Measurements from ENCODE around the gene MIER3.

MIER3 gene

DNA sequence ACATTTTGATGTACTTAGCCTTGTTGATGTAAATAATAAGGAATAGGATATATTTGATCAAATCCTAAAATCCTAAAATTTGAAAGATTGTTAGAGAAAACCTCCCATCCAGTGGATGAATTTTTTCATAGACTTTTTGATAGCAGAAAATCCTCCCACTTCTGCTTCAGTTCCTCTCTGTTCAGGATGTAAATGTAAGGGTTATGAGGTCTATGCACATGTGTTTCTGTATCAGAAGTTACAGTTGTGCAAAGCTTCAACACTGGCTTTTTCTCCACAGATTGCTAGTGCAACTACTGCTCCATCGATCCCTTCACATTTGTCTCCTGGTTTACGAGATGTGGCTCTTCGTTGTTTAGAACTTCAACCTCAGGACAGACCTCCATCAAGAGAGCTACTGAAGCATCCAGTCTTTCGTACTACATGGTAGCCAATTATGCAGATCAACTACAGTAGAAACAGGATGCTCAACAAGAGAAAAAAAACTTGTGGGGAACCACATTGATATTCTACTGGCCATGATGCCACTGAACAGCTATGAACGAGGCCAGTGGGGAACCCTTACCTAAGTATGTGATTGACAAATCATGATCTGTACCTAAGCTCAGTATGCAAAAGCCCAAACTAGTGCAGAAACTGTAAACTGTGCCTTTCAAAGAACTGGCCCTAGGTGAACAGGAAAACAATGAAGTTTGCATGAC lies 58.5 kb downstream of the MIER3 start:
- no peak for DNase-seq

DNA sequence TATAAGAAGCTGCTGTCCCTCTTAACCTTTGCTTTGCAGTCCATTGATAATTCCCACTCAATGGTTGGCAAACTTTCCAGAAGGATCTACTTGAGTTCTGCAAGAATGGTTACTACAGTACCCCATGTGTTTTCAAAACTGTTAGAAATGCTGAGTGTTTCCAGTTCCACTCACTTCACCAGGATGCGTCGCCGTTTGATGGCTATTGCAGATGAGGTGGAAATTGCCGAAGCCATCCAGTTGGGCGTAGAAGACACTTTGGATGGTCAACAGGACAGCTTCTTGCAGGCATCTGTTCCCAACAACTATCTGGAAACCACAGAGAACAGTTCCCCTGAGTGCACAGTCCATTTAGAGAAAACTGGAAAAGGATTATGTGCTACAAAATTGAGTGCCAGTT lies 70.4 kb downstream of the MIER3 start:
- no peak for DNase-seq

DNA sequence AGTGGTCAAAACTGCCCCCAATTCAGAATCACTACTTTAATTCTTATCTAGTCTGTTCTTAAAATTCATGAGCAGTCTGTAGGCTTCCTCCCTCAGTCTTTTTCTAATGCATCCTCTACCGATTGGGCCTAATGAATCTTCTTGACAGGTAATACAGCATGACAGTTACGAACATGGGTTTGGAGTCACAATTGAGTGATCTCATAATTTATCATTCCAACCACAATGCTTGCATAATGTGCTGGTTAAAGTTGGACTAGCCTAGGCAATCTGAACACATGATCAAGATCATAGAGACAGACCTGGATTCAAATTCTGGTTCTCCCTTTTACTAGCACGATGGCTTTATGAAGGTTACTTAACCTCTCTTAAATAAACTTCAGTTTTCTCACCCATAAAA lies 75.6 kb downstream of the MIER3 start:
- no peak for DNase-seq

DNA sequence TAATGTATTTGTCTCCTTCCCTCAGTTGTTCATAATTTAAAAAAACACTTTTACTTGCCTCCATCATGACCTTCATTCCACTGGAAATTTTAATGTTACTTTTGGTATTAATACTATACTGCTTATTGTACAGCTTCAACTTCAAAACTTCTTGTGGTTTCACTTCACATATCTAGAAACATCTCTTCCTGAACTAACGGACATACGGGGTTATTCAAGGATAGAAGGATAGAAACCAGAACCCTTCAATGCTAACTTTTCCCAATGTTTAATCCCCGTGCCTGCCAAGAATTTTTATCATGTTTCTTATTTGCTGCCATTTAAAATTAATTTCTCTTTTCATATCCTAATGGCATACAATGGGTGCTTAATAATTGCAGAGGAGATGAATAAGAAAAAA lies 78.9 kb downstream of the MIER3 start:
- DNase-seq = no peak

DNA sequence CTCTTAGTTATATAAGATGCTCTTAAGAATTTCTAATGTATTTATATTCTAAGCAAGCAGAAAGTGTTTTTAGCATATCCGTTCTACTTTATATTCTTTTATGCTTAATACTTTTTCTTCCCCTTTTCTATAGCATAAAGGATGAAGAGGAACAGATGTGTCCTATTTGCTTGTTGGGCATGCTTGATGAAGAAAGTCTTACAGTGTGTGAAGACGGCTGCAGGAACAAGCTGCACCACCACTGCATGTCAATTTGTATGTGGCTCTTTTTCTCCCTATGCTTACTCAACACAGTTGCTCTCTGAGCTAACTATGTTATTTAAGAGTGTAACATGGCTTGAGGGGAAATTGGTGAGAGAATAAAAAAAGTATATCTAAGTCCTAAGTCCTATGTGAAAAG lies 80.1 kb downstream of the MIER3 start:
- no peak for DNase-seq
